Bronchial epithelial cell (primary cell): ENCODE measurements around the gene DTNBP1. TPM values are rescaled to one million over a fixed set of nuclear protein-coding genes. Genes with fewer than 3 reads are reported as not detected.

Source experiments
- DNase-seq: peaks from one replicate; pipeline ENCODE4 v3.0.0-alpha.2; 2010; ENCODE audit warnings: low read depth
- FAIRE-seq: peaks from 2 replicates; lab custom pipeline; 2011; peaks lifted over from hg19 to GRCh38; lab: Jason Lieb, UNC
- H3K27me3 ChIP-seq: 2 replicates; pipeline ENCODE4 v1.5.1; 2011; ENCODE audit warnings: low read length; ENCODE audit not compliant: control insufficient read depth, insufficient read depth
- H3K36me3 ChIP-seq: 2 replicates; pipeline ENCODE4 v1.5.1; 2011; ENCODE audit warnings: low read length; ENCODE audit not compliant: control insufficient read depth, insufficient read depth
- H3K4me3 ChIP-seq: 2 replicates; pipeline ENCODE4 v1.5.1; 2011; ENCODE audit warnings: mild to moderate bottlenecking, low read depth, low read length, control low read depth
- CTCF ChIP-seq: IDR thresholded peaks from 2 replicates; pipeline ENCODE4 v1.5.1; 2011; ENCODE audit warnings: mild to moderate bottlenecking, moderate library complexity, low read length, control low read depth, inconsistent platforms; ENCODE audit not compliant: insufficient read depth, severe bottlenecking
- total RNA-seq: library from RNA; depleted of rRNA; stranded (reverse); fragments of >200 nt; gene quantifications from 2 replicates; pipeline ENCODE4 v1.2.1, GENCODE V29; 2014

The DTNBP1 gene
- total RNA-seq, 1 donor from 2014 or later = 6.3 TPM

- FAIRE-seq (no peak), DNase-seq (no peak)
- Histone ChIP-seq H3K36me3 (no peaks in the 10 kb centered on the region), H3K4me3 (no peak overlapping the region), H3K27me3 (no peaks in the 10 kb centered on the region)
- TF ChIP-seq CTCF = no peak
These were observed 68.1 kb downstream of the DTNBP1 start for GRCh38 chr6:15594512-15595259.

GRCh38 chr6:15593798-15594197 is 69.0 kb downstream of the DTNBP1 start:
- FAIRE-seq (no peak), DNase-seq (no peak)
- H3K27me3 ChIP-seq = no peaks in the 10 kb centered on the region
- TF ChIP-seq CTCF = no peak
- no peak overlapping the region for H3K4me3 ChIP-seq
- no peaks in the 10 kb centered on the region for H3K36me3 ChIP-seq

- DNase-seq (no peak), FAIRE-seq (no peak)
- H3K27me3 ChIP-seq = no peaks in the 10 kb centered on the region
- H3K4me3 ChIP-seq = no peak overlapping the region
- H3K36me3 ChIP-seq = no peaks in the 10 kb centered on the region
- TF ChIP-seq CTCF = no peak
These were observed 70.2 kb downstream of the DTNBP1 start for GRCh38 chr6:15592610-15593009.

GRCh38 chr6:15588971-15589634 is 73.7 kb downstream of the DTNBP1 start:
- peak; percentile 67 for DNase-seq
- no peak for TF ChIP-seq CTCF
- Histone ChIP-seq H3K36me3 (no peaks in the 10 kb centered on the region), H3K4me3 (no peak overlapping the region), H3K27me3 (no peaks in the 10 kb centered on the region)
- no peak for FAIRE-seq

- TF ChIP-seq CTCF = no peak
- FAIRE-seq = no peak
These were observed 76.3 kb downstream of the DTNBP1 start for GRCh38 chr6:15586503-15586902.

More at GRCh38 chr6:15586503-15586902, 76.3 kb downstream of the DTNBP1 start:
- peak; percentile 6 for DNase-seq
- Histone ChIP-seq H3K4me3 (no peak overlapping the region), H3K27me3 (no peaks in the 10 kb centered on the region), H3K36me3 (no peaks in the 10 kb centered on the region)
